ENCODE data around the gene PLRG1. TPM values are rescaled to one million over a fixed set of nuclear protein-coding genes. Genes with fewer than 3 reads are reported as not detected.

Gene PLRG1
- polyA plus RNA-seq, 1 donor from 2014 or later: 64.2 TPM

DNA sequence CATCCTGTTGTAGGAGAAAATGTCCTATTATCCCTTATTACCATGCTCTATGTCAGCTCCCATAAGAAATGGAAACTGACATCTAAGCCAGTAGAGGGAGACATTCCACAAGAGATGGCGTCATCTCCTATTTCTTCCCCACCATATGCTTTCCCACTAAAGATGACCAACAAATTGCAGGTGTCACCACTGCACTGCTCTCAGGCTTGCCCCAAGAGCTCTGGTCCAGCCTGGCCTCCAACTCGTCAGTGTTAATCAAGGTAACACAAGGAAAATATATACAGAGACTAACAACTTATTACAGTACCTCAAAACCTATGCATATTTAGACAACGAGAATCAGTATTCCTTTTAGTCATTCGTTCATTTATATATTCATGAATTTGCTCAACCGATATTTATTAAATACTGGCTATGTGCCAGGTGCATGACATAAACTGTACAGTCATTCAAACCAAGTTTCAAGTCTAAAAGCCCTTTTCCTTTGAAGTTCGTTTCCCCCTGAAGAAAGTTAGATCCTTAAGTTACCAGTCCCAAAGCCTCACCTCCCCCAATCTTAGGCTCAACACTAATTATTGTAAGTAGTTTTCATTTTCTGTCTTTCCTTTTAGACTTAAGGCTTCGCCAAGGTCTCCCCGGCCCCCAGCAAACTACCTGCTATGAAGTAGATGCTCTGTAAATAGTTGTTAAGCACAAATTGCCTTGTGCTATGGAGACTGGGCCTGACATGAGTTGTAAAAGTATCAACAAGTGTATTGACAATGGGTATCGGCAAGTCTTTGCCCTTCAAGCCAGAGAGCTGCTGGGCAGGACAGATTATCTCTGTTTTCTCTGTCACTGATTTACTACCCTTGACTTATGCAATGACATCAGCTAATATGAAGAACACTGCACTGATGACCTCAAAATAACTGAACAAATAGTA lies 9.6 kb upstream of the PLRG1 start:
- no peak overlapping the region for H3K27ac Mint-ChIP-seq
- no peaks in the 10 kb centered on the region for H3K27me3 Mint-ChIP-seq
- H3K4me3 Mint-ChIP-seq: no peak overlapping the region
- peaks cover 0 to 3% (median 0%) of the 10 kb centered on the region in 3 donors for H3K4me1 Mint-ChIP-seq
- no peaks in the 10 kb centered on the region for H3K36me3 Mint-ChIP-seq
- no peaks in the 10 kb centered on the region for H3K9me3 Mint-ChIP-seq

DNA sequence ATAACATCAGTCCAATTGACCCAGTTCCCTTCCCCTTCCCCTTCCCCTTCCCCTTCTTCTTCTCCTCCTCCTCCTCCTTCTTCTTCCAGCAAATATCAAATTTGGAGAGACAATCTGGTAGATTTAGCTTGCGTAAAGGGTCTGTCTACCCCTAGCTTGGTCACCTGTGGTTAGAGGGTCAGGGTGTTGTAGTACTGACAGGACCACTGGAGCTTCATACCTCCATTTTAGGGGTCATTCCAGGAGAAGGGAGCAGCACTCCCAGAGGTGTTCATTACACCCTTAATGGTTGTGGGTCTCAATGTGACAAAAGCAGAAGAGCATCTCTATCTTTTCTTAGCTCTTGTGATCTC lies 8.9 kb upstream of the PLRG1 start:
- H3K36me3 Mint-ChIP-seq: no peaks in the 10 kb centered on the region
- H3K4me3 Mint-ChIP-seq: no peak overlapping the region
- H3K4me1 Mint-ChIP-seq: peaks cover 0 to 3% (median 0%) of the 10 kb centered on the region in 3 donors
- H3K27ac Mint-ChIP-seq: no peak overlapping the region
- no peaks in the 10 kb centered on the region for H3K27me3 Mint-ChIP-seq
- no peaks in the 10 kb centered on the region for H3K9me3 Mint-ChIP-seq

DNA sequence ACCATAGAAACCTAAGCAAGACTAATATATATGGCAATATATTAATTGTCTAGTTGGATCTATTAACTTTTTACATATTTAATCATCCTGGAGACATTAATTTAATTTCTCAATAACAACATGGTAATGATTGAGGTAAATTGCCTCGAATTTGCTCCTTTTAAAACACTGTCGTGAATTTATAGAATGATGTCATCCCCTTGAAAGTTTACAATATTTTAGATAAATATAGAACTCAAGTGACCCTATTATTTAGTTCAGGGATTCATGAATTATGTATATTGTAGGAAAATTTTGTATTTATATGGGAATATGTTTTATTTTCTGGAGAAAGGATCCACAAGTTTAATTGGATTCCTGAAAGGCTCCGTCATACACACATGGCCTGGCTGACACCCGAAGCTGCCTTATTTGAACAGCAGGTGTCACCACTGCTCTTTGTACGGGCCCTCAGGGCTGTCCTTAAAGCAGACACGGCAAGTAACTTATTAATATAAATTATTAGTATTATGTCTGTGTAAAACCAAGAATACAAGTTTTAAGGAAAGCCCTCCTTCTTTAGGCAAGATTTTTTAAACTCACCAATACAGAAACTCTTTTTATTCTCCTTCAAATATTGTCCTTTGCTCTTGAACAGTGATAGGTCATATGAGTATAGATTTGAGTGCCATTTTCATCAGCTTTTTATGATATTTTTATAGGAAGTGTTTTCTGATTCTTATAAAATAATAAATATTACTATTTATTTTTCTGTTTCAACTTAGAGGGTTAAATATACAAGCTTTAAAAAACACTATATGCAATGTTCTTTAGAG lies 1.9 kb upstream of the PLRG1 start:
- Mint-ChIP-seq H3K27me3 (no peaks in the 10 kb centered on the region), H3K4me3 (peak overlapping the region in 1 of 4 donors; percentile 17), H3K36me3 (no peaks in the 10 kb centered on the region), H3K27ac (no peak overlapping the region), H3K4me1 (peaks cover 14 to 18% (median 15%) of the 10 kb centered on the region in 3 donors), H3K9me3 (peaks cover 0 to 2% (median 0%) of the 10 kb centered on the region in 3 donors)

DNA sequence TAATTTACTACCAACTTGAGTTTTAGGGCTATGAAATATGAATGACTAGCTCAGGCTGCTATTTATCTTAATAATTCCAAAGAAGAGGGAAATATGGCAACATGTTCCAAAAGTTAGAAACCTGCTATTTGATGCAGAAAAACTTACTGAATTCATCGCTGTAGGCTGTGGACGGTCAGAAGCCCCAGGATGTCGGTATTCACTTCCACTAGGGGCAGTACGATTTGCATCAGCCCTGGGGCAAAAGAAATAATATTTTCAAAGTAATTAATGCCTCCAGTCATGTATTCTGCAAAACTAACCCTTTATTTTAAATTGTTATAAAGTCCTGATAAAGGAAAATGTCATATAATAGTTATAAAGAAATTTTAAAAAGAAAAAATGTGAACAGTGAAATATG lies 4.5 kb downstream of the PLRG1 start:
- H3K4me1 Mint-ChIP-seq: peaks cover 14 to 15% (median 15%) of the 10 kb centered on the region in 3 donors
- H3K9me3 Mint-ChIP-seq: peaks cover 0 to 2% (median 2%) of the 10 kb centered on the region in 3 donors
- H3K4me3 Mint-ChIP-seq: no peak overlapping the region
- no peaks in the 10 kb centered on the region for H3K27me3 Mint-ChIP-seq
- H3K27ac Mint-ChIP-seq: no peak overlapping the region
- peaks cover 5% of the 10 kb centered on the region for H3K36me3 Mint-ChIP-seq

- Mint-ChIP-seq H3K4me1 (peaks cover 0 to 2% (median 0%) of the 10 kb centered on the region in 3 donors), H3K27me3 (no peaks in the 10 kb centered on the region), H3K4me3 (no peak overlapping the region), H3K27ac (no peak overlapping the region), H3K9me3 (peaks cover 0 to 2% (median 0%) of the 10 kb centered on the region in 3 donors), H3K36me3 (peaks cover 6% of the 10 kb centered on the region)
Observed at GRCh38 chr4:154542271-154542879, 7.8 kb downstream of the PLRG1 start.

GRCh38 chr4:154534296-154534695 lies 15.9 kb downstream of the PLRG1 start:
- Mint-ChIP-seq H3K4me3 (no peak overlapping the region), H3K27me3 (no peaks in the 10 kb centered on the region), H3K36me3 (peaks cover 1% of the 10 kb centered on the region), H3K4me1 (peaks cover 0 to 2% (median 0%) of the 10 kb centered on the region in 3 donors), H3K9me3 (no peaks in the 10 kb centered on the region), H3K27ac (no peak overlapping the region)

GRCh38 chr4:154529728-154530519 lies 20.3 kb downstream of the PLRG1 start:
- no peak overlapping the region for H3K4me3 Mint-ChIP-seq
- H3K27ac Mint-ChIP-seq: no peak overlapping the region
- H3K4me1 Mint-ChIP-seq: peaks cover 3 to 20% (median 14%) of the 10 kb centered on the region in 3 donors

GRCh38 chr4:154528869-154529268 lies 21.3 kb downstream of the PLRG1 start:
- H3K9me3 Mint-ChIP-seq: no peaks in the 10 kb centered on the region
- H3K4me1 Mint-ChIP-seq: peaks cover 3 to 20% (median 14%) of the 10 kb centered on the region in 3 donors
- no peak overlapping the region for H3K27ac Mint-ChIP-seq
- H3K36me3 Mint-ChIP-seq: no peaks in the 10 kb centered on the region
- peaks cover 15% of the 10 kb centered on the region for H3K27me3 Mint-ChIP-seq
- no peak overlapping the region for H3K4me3 Mint-ChIP-seq

More at GRCh38 chr4:154529728-154530519, 20.3 kb downstream of the PLRG1 start:
- no peaks in the 10 kb centered on the region for H3K36me3 Mint-ChIP-seq
- H3K9me3 Mint-ChIP-seq: no peaks in the 10 kb centered on the region
- H3K27me3 Mint-ChIP-seq: peaks cover 9% of the 10 kb centered on the region

GRCh38 chr4:154527308-154527707 lies 22.9 kb downstream of the PLRG1 start:
- H3K27ac Mint-ChIP-seq: no peak overlapping the region
- peaks cover 3 to 20% (median 14%) of the 10 kb centered on the region in 3 donors for H3K4me1 Mint-ChIP-seq
- H3K9me3 Mint-ChIP-seq: peaks cover 0 to 1% (median 0%) of the 10 kb centered on the region in 3 donors
- no peak overlapping the region for H3K4me3 Mint-ChIP-seq
- H3K27me3 Mint-ChIP-seq: peaks cover 15% of the 10 kb centered on the region
- H3K36me3 Mint-ChIP-seq: no peaks in the 10 kb centered on the region

DNA sequence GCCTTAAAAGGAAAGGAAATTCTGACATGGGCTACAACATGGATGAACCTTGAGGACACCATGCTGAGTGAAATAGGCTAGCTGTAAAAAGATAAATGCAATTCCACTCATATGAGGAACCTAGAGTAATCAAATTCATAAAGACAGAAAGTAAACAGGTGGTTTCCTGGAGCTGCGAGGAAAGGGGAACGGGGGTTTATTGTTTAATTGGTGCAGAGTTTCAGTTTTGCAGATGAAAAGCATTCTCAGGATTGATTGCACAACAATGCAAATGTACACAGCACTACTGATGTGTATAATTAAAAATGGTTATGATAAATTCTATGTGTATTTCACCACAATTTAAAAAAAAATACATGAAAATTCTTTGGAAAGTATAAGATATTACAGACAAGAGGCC lies 24.0 kb downstream of the PLRG1 start:
- Mint-ChIP-seq H3K27ac (no peak overlapping the region), H3K36me3 (no peaks in the 10 kb centered on the region), H3K9me3 (peaks cover 0 to 1% (median 0%) of the 10 kb centered on the region in 3 donors), H3K27me3 (peaks cover 15% of the 10 kb centered on the region), H3K4me3 (peak overlapping the region in 1 of 4 donors; percentile 23), H3K4me1 (peaks cover 3 to 20% (median 14%) of the 10 kb centered on the region in 3 donors)

- Mint-ChIP-seq H3K4me1 (peaks cover 3 to 14% (median 8%) of the 10 kb centered on the region in 3 donors), H3K27ac (no peak overlapping the region), H3K27me3 (peaks cover 12% of the 10 kb centered on the region), H3K9me3 (peaks cover 0 to 1% (median 0%) of the 10 kb centered on the region in 3 donors), H3K4me3 (no peak overlapping the region), H3K36me3 (peaks cover 2% of the 10 kb centered on the region)
Observed at GRCh38 chr4:154521607-154522006, 28.6 kb downstream of the PLRG1 start.

- Mint-ChIP-seq H3K4me3 (no peak overlapping the region), H3K9me3 (peaks cover 0 to 2% (median 1%) of the 10 kb centered on the region in 3 donors), H3K27ac (no peak overlapping the region), H3K4me1 (peaks cover 0 to 1% (median 0%) of the 10 kb centered on the region in 3 donors), H3K36me3 (peaks cover 2% of the 10 kb centered on the region), H3K27me3 (peaks cover 4% of the 10 kb centered on the region)
Observed at GRCh38 chr4:154519214-154519613, 31.0 kb downstream of the PLRG1 start.

DNA sequence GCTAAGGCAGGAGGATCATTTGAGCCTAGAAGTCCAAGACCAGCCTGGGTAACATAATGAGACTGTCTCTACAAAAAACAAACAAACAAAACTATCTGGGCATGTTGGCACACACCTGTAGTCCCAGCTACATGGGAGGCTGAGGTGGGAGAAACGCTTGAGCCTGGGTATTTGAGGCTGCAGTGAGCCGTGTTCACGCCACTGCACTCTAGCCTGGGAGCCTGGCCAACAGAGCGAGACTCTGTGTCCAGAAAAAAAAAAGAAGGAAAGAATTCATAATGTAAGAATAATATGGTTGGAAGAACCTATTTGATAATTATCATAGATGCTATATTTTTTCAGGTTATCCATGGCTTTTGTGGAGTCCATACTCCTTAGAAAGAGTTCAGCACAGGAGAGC lies 32.6 kb downstream of the PLRG1 start:
- Mint-ChIP-seq H3K4me1 (peaks cover 0 to 4% (median 0%) of the 10 kb centered on the region in 3 donors), H3K36me3 (peaks cover 2% of the 10 kb centered on the region), H3K27me3 (peaks cover 7% of the 10 kb centered on the region), H3K27ac (peak overlapping the region in 1 of 3 donors; percentile 40), H3K9me3 (peaks cover 0 to 3% (median 2%) of the 10 kb centered on the region in 3 donors), H3K4me3 (no peak overlapping the region)
